B cell (primary cell): ENCODE results near the gene TBX6. TPM values are rescaled to one million over a fixed set of nuclear protein-coding genes. Genes with fewer than 3 reads are reported as not detected.

Experiments used
- ATAC-seq: fragments of 200-7000 bp; cut with Tn5 transposase; one replicate; pipeline ENCODE4 v1.10.0; 2021; ENCODE audit warnings: low read depth, mild to moderate bottlenecking, moderate number of reproducible peaks, moderate library complexity
- CTCF ChIA-PET: fragments of 350-600 bp; sonication (Branson Sonifier 250); formaldehyde crosslinking; loops from one replicate; lab custom pipeline; 2021; ENCODE audit warnings: antibody characterized with exemption, inconsistent platforms; lab: Charles Lee
- POLR2A ChIA-PET: fragments of 350-600 bp; sonication (Branson Sonifier 250); formaldehyde crosslinking; loops from one replicate; lab custom pipeline; 2021; ENCODE audit warnings: antibody characterized with exemption; lab: Charles Lee
- DNase-seq: peaks from one replicate; pipeline ENCODE4 v3.0.0; 2013
- H2AFZ ChIP-seq: 2 replicates; pipeline ENCODE4 v1.6.1; 2012; ENCODE audit warnings: mild to moderate bottlenecking, low read depth, low read length; ENCODE audit not compliant: insufficient read depth, poor library complexity, severe bottlenecking
- H3K27ac ChIP-seq, 2 donors: 1 replicate in 1 of 2; 2 replicates in 1 of 2; pipeline ENCODE4 v1.5.1; 2012 to 2013; ENCODE audit warnings: low read length in 2 of 2, mild to moderate bottlenecking in 2 of 2, moderate library complexity in 1 of 2
- H3K27me3 ChIP-seq, 4 experiments: fragments of 200-600 bp in 1 of 4; sonication (generic) in 1 of 4; replicated peaks in 1 of 4; 1 replicate in 2 of 4; 2 replicates in 2 of 4; pipeline versions ENCODE4 v1.6.1 to v1.7.0; 2013 to 2016; ENCODE audit warnings: low read length in 3 of 4, mild to moderate bottlenecking in 2 of 4, mixed read lengths in 1 of 4, moderate library complexity in 1 of 4; ENCODE audit not compliant: insufficient read depth in 4 of 4, control insufficient read depth in 3 of 4; ENCODE audit errors: control extremely low read depth in 1 of 4
- H3K36me3 ChIP-seq, 2 experiments: replicated peaks in 1 of 2; 1 replicate in 1 of 2; 2 replicates in 1 of 2; pipeline versions ENCODE4 v1.6.1 to v1.7.1; 2013; ENCODE audit warnings: low read length in 1 of 2; ENCODE audit not compliant: insufficient read depth in 2 of 2, control insufficient read depth in 1 of 2; ENCODE audit errors: control extremely low read depth in 1 of 2, extremely low read depth in 1 of 2
- H3K4me1 ChIP-seq, 2 donors: fragments of 200-600 bp in 1 of 2; sonication (generic) in 1 of 2; 1 replicate in 1 of 2; 2 replicates in 1 of 2; pipeline versions ENCODE4 v1.5.1 to v1.6.1; 2013 to 2017; ENCODE audit warnings: low read length in 2 of 2; ENCODE audit not compliant: control insufficient read depth in 2 of 2, insufficient read depth in 2 of 2
- H3K4me2 ChIP-seq: replicated peaks from 2 replicates; pipeline ENCODE3; 2012; ENCODE audit warnings: mild to moderate bottlenecking, low read depth, low read length; ENCODE audit not compliant: poor library complexity, severe bottlenecking
- H3K4me3 ChIP-seq, 5 experiments: fragments of 200-600 bp in 1 of 5; sonication (generic) in 1 of 5; 1 replicate in 3 of 5; 2 replicates in 2 of 5; pipeline versions ENCODE4 v1.5.1 to v1.7.0; 2011 to 2016; ENCODE audit warnings: low read length in 4 of 5, mild to moderate bottlenecking in 4 of 5, low read depth in 2 of 5, control low read depth in 1 of 5, moderate library complexity in 1 of 5; ENCODE audit not compliant: insufficient read depth in 1 of 5; ENCODE audit errors: control extremely low read depth in 1 of 5, extremely low read depth in 1 of 5
- H3K79me2 ChIP-seq: fragments of 200-600 bp; sonication (generic); one replicate; pipeline ENCODE4 v1.6.0; 2016; ENCODE audit warnings: low read length; ENCODE audit not compliant: control insufficient read depth, insufficient read depth
- H3K9ac ChIP-seq: fragments of 200-600 bp; sonication (generic); 2 replicates; pipeline ENCODE4 v1.6.1; 2017; ENCODE audit warnings: mild to moderate bottlenecking, low read length, moderate library complexity
- H3K9me3 ChIP-seq, 3 donors: one replicate each; pipeline versions ENCODE4 v1.6.1 to v1.7.1; 2013; ENCODE audit warnings: low read length in 2 of 3; ENCODE audit not compliant: control insufficient read depth in 2 of 3, insufficient read depth in 1 of 3; ENCODE audit errors: control extremely low read depth in 1 of 3
- H4K20me1 ChIP-seq: 2 replicates; pipeline ENCODE4 v1.6.0; 2012; ENCODE audit warnings: mild to moderate bottlenecking, low read length; ENCODE audit not compliant: insufficient read depth, control insufficient read depth, poor library complexity, severe bottlenecking
- H3K27ac Mint-ChIP-seq: one replicate; pipeline ENCODE4 v1.8.0; 2021; ENCODE audit warnings: mixed read lengths
- H3K27me3 Mint-ChIP-seq: one replicate; pipeline ENCODE4 v1.8.0; 2021; ENCODE audit warnings: mixed read lengths
- H3K4me1 Mint-ChIP-seq: one replicate; pipeline ENCODE4 v1.8.0; 2021; ENCODE audit warnings: mixed read lengths
- H3K4me3 Mint-ChIP-seq: one replicate; pipeline ENCODE4 v1.8.0; 2021; ENCODE audit warnings: mixed read lengths
- H3K9me3 Mint-ChIP-seq: one replicate; pipeline ENCODE4 v1.8.0; 2022; ENCODE audit warnings: mixed read lengths; ENCODE audit not compliant: insufficient read depth
- CTCF ChIP-seq: fragments of 200-600 bp; IDR thresholded peaks from one replicate; pipeline ENCODE4 v1.8.0; 2022; ENCODE audit warnings: antibody characterized with exemption, mild to moderate bottlenecking
- EZH2 ChIP-seq: IDR thresholded peaks from 2 replicates; pipeline ENCODE4 v1.6.1; 2012; ENCODE audit warnings: borderline replicate concordance, low read depth, mild to moderate bottlenecking, moderate library complexity, low read length; ENCODE audit not compliant: insufficient read depth, poor library complexity, severe bottlenecking
- WGBS: methylation state at CpG from one replicate; pipeline ENCODE4 v1.1.5; 2013; ENCODE audit warnings: missing lambda C conversion rate; ENCODE audit not compliant: insufficient coverage; 5-methylcytosine and 5-hydroxymethylcytosine counted together
- intact Hi-C: fragments of 100-400 bp; cut with micrococcal nuclease; formaldehyde crosslinking; loops from one replicate; pipeline ENCODE4 v1.10.0; 2022
- polyA plus RNA-seq: library from polyadenylated mRNA; depleted of rRNA; stranded (reverse); fragments of >200 nt; gene quantifications from 2 replicates; pipeline ENCODE4 v1.2.3, GENCODE V29; 2012
- total RNA-seq, 2 donors: library from RNA; stranded (reverse); fragments of 120-200 nt in 1 of 2; gene quantifications; 1 replicate in 1 of 2; 2 replicates in 1 of 2; pipeline versions ENCODE4 v1.2.3 to v1.2.4, GENCODE V29; 2013 to 2022

Gene TBX6
- total and polyA plus RNA-seq, 2 donors (not counting 1 experiment from before 2014, with no cell fraction given): 1.4 to 5.4 TPM

- H3K27ac Mint-ChIP-seq: peak overlapping the region; percentile 82
- Histone ChIP-seq H3K4me3 (peak overlapping the region; percentile 9 to 70 (median 63)), H3K79me2 (peaks cover 3% of the 10 kb centered on the region), H3K27ac (peak overlapping the region in 1 of 2 donors; percentile 5), H3K4me1 (peaks cover 5 to 12% of the 10 kb centered on the region in 2 donors), H3K9me3 (no peaks in the 10 kb centered on the region), H2AFZ (peak overlapping the region; percentile 83), H3K4me2 (peak overlapping the region; percentile 97), H3K36me3 (no peaks in the 10 kb centered on the region), H3K9ac (peak overlapping the region; percentile 68), H4K20me1 (no peaks in the 10 kb centered on the region), H3K27me3 (peaks cover 0 to 3% (median 0%) of the 10 kb centered on the region in 4 experiments)
- H3K4me3 Mint-ChIP-seq: peak overlapping the region; percentile 87
- TF ChIP-seq CTCF: no peak
- no peak for TF ChIP-seq EZH2
- ATAC-seq (peak; percentile 87), DNase-seq (peak; percentile 92)
- ChIA-PET POLR2A (interaction anchor here (1.0 kb wide), 1 partner anchor 13 kb away, joined by 8 read pairs; the partner anchor contains the start of gene ALDOA), CTCF (interaction anchor here (0.7 to 1.7 kb wide), 4 partner anchors 13 to 90 kb away, joined by 3 to 5 read pairs (median 4); partner anchors contain the start of gene ALDOA)
- under 1% methylated on average over 44 of the region's 58 CpGs for WGBS
- no peaks in the 10 kb centered on the region for H3K27me3 Mint-ChIP-seq
- intact Hi-C loops: loop anchor here (1.0 kb wide), 3 partner anchors 12 to 190 kb away; partner anchors contain the start of genes ALDOA and CDIPT
- H3K9me3 Mint-ChIP-seq: no peaks in the 10 kb centered on the region
- H3K4me1 Mint-ChIP-seq: peaks cover 13% of the 10 kb centered on the region
Observed at GRCh38 chr16:30052671-30053372, 38.9 kb downstream of the TBX6 start.

DNA sequence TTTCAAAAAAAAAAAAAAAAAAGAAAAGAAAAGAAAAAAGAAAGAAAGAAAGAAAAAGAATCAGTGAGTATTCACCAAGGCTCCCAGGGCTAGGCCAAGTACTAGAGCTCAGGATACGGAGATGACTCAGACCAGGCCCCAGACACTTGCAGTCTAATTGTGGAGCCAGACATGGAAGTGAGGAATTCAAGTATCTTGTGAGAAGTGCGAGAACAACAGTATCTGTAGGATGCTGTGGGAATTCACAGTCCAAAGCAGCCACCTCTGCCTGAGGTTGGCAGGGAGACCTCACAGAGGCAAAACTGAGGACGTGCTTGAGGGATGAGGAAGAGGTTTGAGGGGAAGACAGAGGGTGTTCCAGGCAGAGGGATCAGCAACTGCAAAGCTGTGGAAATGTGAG lies 40.2 kb downstream of the TBX6 start:
- peaks cover 0 to 3% (median 0%) of the 10 kb centered on the region in 4 experiments for H3K27me3 ChIP-seq
- H3K36me3 ChIP-seq: no peaks in the 10 kb centered on the region
- ATAC-seq: no peak
- intact Hi-C loops: no loop called here
- H3K79me2 ChIP-seq: peaks cover 3% of the 10 kb centered on the region
- 94% methylated on average over 3 of the region's 3 CpGs for WGBS
- no peak overlapping the region for H3K4me3 ChIP-seq
- DNase-seq: no peak
- no peaks in the 10 kb centered on the region for H3K27me3 Mint-ChIP-seq
- no peaks in the 10 kb centered on the region for H3K9me3 ChIP-seq
- no peaks in the 10 kb centered on the region for H3K9me3 Mint-ChIP-seq
- no peak for TF ChIP-seq CTCF
- no peak for TF ChIP-seq EZH2
- H3K9ac ChIP-seq: no peak overlapping the region
- no peaks in the 10 kb centered on the region for H4K20me1 ChIP-seq
- H3K4me3 Mint-ChIP-seq: peak overlapping the region; percentile 71
- H3K27ac Mint-ChIP-seq: peak overlapping the region; percentile 56
- H3K4me2 ChIP-seq: no peak overlapping the region
- peaks cover 13% of the 10 kb centered on the region for H3K4me1 Mint-ChIP-seq
- POLR2A ChIA-PET: interaction anchor here (0.7 to 1.1 kb wide), 2 partner anchors 14 to 41 kb away, joined by 4 to 6 read pairs; partner anchors contain the start of gene ALDOA
- no peak overlapping the region for H2AFZ ChIP-seq
- peaks cover 5 to 12% of the 10 kb centered on the region in 2 donors for H3K4me1 ChIP-seq
- no peak overlapping the region for H3K27ac ChIP-seq
- CTCF ChIA-PET: interaction anchor here (0.5 to 0.7 kb wide), 2 partner anchors 91 to 856 kb away, joined by 3 to 4 read pairs; no protein-coding TSS in a partner anchor
